ENCODE data around the gene ERI3. TPM values are rescaled to one million over a fixed set of nuclear protein-coding genes. Genes with fewer than 3 reads are reported as not detected.

ERI3 gene
- total and polyA plus RNA-seq, 2 of the 13 experiments (the other 11 are each of a cell fraction or from before 2014, with no cell fraction given), result 35.6 to 35.9 TPM

- TF ChIP-seq MAX (IDR thresholded peaks at IDR 0.05), result no peak
- TF ChIP-seq PBX2 (CRISPR knock-in tag; IDR thresholded peaks at IDR 0.05), result no peak
- TF ChIP-seq MATR3 (CRISPR knock-in tag; IDR thresholded peaks at IDR 0.05), result no peak
- TF ChIP-seq ZNF839 (CRISPR knock-in tag; IDR thresholded peaks at IDR 0.05; ENCODE audit: borderline replicate concordance), result no peak
- TF ChIP-seq KLF11 (CRISPR knock-in tag; IDR thresholded peaks at IDR 0.05), result no peak
- TF ChIP-seq, protein P1, sequence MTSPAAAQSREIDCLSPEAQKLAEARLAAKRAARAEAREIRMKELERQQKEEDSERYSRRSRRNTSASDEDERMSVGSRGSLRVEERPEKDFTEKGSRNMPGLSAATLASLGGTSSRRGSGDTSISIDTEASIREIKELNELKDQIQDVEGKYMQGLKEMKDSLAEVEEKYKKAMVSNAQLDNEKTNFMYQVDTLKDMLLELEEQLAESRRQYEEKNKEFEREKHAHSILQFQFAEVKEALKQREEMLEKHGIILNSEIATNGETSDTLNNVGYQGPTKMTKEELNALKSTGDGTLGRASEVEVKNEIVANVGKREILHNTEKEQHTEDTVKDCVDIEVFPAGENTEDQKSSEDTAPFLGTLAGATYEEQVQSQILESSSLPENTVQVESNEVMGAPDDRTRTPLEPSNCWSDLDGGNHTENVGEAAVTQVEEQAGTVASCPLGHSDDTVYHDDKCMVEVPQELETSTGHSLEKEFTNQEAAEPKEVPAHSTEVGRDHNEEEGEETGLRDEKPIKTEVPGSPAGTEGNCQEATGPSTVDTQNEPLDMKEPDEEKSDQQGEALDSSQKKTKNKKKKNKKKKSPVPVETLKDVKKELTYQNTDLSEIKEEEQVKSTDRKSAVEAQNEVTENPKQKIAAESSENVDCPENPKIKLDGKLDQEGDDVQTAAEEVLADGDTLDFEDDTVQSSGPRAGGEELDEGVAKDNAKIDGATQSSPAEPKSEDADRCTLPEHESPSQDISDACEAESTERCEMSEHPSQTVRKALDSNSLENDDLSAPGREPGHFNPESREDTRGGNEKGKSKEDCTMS (CRISPR knock-in tag; conservative IDR thresholded peaks at IDR 0.05), result no peak
- no peak for TF ChIP-seq RNF2 (conservative IDR thresholded peaks at IDR 0.05; ENCODE audit: low read depth)
- TF ChIP-seq ZNF597 (CRISPR knock-in tag; IDR thresholded peaks at IDR 0.05), result no peak
These were observed 129.3 kb downstream of the ERI3 start (continued) for GRCh38 chr1:44225761-44226160.

DNA sequence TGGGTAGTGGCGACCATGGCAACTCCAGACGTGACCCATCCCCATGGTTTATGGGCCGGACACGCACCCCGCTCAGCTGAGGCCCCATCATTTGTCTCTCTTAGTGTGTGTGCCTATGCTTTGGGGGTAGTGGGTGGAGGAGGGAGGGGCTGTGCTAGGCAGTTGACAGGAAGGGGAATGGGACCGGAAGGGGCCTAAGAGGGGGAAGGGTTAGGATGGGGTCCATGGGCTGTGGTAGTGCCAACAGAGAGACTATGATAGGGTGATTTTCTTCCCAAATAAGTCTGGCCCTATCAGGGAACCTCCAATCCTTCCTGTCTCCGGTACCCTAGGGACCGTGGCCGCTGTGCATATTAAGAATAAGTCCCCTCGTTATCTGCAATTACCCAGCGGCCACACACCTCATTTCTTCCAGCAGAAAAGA lies 131.9 kb downstream of the ERI3 start:
- CTCF ChIA-PET (ENCODE audit: low intra/inter-chr PET ratio, low total read pairs), result no interaction called here
- peaks cover 19 to 32% of the 10 kb centered on the region in 2 experiments for H3K36me3 ChIP-seq (replicated peaks in 1 of 2; ENCODE audit: control insufficient read depth in 1 of 2, insufficient read depth in 2 of 2, low read length in 2 of 2)

More for the DNA sequence above, 131.9 kb downstream of the ERI3 start:
- in situ Hi-C loops (cut with HindIII; ENCODE audit: extremely low pct_ligation_motif_present, low pct_unique_long_range_greater_than_20kb) (loop anchor here (25.0 kb wide), 1 partner anchor 364 kb away; no protein-coding TSS in a partner anchor), intact Hi-C loops (cut with micrococcal nuclease; ENCODE audit: unreplicated experiment) (no loop called here)
- Histone ChIP-seq H3K4me1 (ENCODE audit: insufficient read depth, low read length) (peaks cover 2% of the 10 kb centered on the region), H3K27me3 (ENCODE audit: control insufficient read depth in 1 of 2, insufficient read depth in 2 of 2, low read length in 2 of 2) (no peaks in the 10 kb centered on the region; a peak in 1 of 5 replicates), H3K4me3 (replicated peaks in 1 of 3; ENCODE audit: insufficient read depth in 1 of 3, low read depth in 2 of 3, low read length in 3 of 3) (no peak overlapping the region), H3K9me3 (ENCODE audit: low read length) (no peaks in the 10 kb centered on the region), H3K9ac (ENCODE audit: insufficient read depth, low read depth, low read length) (no peak overlapping the region), H3K4me2 (ENCODE audit: low read depth, low read length) (no peak overlapping the region), H2AFZ (ENCODE audit: low read length) (no peak overlapping the region), H4K20me1 (ENCODE audit: insufficient read depth, low read length) (no peaks in the 10 kb centered on the region), H3K27ac (ENCODE audit: extremely low read length, insufficient read depth, low read length) (no peak overlapping the region), H3K79me2 (ENCODE audit: insufficient read depth, low read length) (no peaks in the 10 kb centered on the region)
- TF ChIP-seq HNRNPUL1 (IDR thresholded peaks at IDR 0.05; ENCODE audit: low read depth, low read length), result no peak
- no peak for TF ChIP-seq ZNF839 (CRISPR knock-in tag; IDR thresholded peaks at IDR 0.05; ENCODE audit: borderline replicate concordance)
- TF ChIP-seq SP1 (IDR thresholded peaks at IDR 0.05), result no peak
- TF ChIP-seq SP1 (CRISPR knock-in tag; IDR thresholded peaks at IDR 0.05), result no peak
- no peak for TF ChIP-seq SNAI1 (CRISPR knock-in tag; IDR thresholded peaks at IDR 0.05; ENCODE audit: borderline replicate concordance)
- no peak for TF ChIP-seq ZNF337 (CRISPR knock-in tag; IDR thresholded peaks at IDR 0.05; ENCODE audit: borderline replicate concordance, low read depth)
- no peak for TF ChIP-seq PPARG (CRISPR knock-in tag; conservative IDR thresholded peaks at IDR 0.05)
- TF ChIP-seq SP140L (CRISPR knock-in tag; IDR thresholded peaks at IDR 0.05; ENCODE audit: borderline replicate concordance), result no peak
- no peak for TF ChIP-seq ZNF615 (CRISPR knock-in tag; IDR thresholded peaks at IDR 0.05; ENCODE audit: borderline replicate concordance)
- no peak for TF ChIP-seq TMF1 (CRISPR knock-in tag; IDR thresholded peaks at IDR 0.05; ENCODE audit: low read depth)
- no peak for TF ChIP-seq HNRNPH1 (optimal IDR thresholded peaks at IDR 0.05; ENCODE audit: low read depth, low read length)
- FAIRE-seq, result no peak
- no peak for DNase-seq (ENCODE audit: low spot score)
- BruUV-seq (replicated peaks), result no TSS peak
- 95% methylated on average over 11 of the region's 11 CpGs for WGBS (ENCODE audit: low lambda C conversion rate)
- ATAC-seq, result no peak
- POLR2A ChIA-PET, result no interaction called here
